ENCODE measurements around the gene PDPR.
A peak's percentile ranks its signal among the peaks of the same experiment; 100 is the strongest.
"Not testable (repeated sequence)": the region's sequence is repeated elsewhere in the genome, so short reads cannot be mapped to it uniquely, and the experiment has no call there.

PDPR gene

DNA sequence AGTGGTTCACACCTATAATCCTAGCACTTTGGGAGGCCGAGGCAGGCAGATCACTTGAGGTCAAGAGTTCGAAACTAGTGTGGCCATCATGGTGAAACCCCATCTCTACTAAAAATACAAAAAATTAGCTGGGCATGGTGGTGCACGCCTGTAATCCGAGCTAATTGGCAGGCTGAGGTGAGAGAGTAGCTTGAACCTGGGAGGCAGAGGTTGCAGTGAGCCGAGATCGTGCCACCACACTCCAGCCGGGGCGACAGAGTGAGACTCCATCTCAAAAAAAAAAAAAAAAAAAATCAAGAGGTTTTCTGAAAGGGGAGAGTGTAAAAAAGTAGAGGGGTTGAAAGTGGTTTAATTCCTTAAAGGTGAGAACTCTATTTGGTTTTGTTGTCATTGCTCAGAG is 21.7 kb downstream of the PDPR start:
- not testable (repeated sequence) for DNase-seq

DNA sequence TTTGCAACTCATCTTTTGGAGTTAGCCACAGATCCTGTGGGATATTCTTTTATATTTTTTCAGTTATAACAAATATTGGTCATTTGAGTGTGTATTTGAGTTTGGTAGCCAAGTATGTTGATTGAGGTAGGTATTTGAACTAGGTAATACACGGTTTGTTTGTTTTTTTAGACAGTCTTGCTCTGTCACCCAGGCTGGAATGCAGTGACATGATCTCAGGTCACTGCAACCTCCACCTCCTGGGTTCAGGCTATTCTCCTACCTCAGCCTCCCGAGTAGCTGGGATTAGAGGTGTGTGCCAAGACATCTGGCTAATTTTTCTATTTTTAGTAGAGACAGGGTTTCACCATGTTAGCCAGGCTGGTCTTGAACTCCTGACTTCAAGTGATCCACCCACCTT is 22.5 kb downstream of the PDPR start:
- DNase-seq = not testable (repeated sequence)

DNA sequence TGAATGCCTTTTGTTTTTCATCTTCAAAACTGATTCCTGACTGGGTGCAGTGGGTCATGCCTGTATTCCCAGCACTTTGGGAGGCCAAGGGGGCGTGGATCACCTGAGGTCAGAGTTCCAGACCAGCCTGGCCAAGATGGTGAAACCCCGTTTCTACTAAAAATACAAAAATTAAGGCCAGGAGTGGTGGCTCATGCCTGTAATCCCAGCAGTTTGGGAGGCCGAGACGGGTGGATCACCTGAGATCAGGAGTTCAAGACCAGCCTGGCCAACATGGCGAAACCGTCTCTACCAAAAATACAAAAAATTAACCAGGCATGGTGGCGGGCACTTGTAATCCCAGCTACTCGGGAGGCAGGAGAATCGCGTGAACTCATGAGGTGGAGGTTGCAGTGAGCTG is 28.6 kb downstream of the PDPR start:
- DNase-seq = not testable (repeated sequence)

DNA sequence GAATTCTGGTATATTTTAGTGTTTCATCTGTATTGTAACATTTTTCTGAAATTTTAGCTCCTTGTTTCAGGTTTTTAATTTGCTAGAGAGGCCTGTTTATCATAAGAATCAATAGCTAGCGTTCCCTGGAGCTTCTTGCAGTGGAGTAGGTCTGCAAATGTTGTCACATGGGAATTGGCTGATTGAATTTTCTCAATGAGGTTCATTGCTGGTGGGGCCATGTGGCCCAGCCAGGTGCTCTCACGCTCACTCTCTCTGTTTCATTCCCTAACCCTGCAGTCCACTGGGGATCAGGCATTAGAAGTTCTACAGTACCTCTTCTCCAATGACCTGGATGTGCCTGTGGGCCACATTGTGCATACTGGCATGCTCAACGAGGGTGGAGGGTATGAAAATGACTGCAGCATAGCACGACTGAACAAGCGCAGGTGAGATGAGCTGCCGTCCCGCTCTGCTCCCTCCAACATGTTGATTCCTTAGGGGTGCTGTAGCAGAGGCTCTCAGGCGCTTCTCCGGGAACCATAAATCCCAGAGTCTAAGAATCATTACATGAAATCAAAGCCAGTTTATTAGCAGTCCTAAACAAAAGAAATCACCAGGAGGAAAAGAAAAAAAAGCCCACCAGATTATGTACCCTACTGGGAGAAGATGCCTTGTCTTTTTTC is 29.2 kb downstream of the PDPR start:
- not testable (repeated sequence) for DNase-seq

DNA sequence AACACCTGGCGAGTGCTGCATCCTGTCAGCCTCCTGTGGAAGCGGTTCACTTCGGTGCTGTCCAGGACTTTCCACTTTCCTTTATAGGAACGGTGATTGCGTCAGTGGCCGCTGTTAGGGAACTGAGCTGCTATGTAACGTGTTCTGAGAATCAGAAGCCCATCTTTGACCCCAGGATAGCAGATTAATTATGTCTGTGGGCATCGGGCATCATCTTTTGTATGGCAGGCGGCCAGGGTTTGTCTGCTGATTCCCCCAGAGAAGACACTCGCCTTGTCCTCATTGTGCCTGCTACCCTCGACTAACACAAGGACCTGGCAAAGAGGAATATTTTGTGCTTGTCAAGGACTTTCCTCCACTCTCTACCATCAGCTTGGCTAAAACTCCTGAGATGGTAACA is 33.7 kb downstream of the PDPR start:
- not testable (repeated sequence) for DNase-seq

DNA sequence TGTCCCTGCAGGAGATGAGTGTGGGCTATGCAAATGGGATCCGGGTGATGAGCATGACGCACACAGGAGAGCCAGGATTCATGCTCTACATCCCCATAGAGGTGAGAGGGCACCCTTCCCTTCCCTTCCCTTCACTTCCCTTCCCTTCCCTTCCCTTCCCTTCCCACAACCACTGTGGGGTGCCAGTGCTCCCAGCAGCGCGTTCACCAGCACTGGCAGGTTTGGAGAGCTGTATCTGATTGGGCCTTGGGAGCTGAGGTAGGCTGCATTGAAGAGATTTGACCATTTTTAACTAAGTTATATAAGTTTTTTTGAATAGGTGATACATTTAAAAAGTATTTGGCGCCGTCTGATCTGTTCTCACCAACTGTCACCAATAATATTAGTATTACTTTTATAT is 34.3 kb downstream of the PDPR start:
- DNase-seq = not testable (repeated sequence)

DNA sequence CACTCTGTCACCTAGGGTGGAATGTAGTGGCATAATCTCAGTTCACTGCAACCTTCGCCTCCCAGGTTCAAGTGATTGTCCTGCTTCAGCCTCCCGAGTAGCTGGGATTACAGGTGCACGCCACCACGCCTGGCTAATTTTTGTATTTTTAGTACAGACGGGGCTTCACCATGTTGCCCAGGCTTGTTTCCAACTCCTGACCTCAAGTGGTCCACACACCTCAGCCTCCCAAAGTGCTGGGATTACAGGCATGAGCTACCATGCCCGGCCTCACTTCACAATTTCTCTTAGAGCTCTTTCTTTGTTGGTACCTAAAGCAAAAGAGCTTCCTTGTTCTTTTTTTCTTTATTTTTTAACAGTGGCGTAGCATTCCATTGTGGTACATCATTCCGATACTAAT is 35.2 kb downstream of the PDPR start:
- not testable (repeated sequence) for DNase-seq

DNA sequence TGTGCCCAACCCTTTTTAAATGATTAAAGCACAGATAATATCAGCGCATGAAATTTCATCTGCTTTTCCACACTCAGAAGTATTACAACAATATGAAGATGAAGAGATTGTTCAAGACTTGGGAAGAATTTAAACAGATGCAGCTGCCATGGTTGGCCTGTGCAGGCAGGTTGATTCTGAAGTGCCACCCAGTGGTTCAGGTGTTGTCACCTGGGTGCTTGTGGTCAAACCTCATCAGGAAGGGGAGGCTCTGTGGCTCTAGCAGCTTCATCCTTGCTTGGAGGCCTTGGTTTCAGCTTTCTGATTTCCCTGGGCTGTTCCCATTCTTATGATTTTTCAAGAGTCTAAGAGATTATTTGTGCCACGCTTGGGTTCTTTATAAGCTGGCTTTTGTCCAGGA is 37.3 kb downstream of the PDPR start:
- DNase-seq = peak; percentile 69

DNA sequence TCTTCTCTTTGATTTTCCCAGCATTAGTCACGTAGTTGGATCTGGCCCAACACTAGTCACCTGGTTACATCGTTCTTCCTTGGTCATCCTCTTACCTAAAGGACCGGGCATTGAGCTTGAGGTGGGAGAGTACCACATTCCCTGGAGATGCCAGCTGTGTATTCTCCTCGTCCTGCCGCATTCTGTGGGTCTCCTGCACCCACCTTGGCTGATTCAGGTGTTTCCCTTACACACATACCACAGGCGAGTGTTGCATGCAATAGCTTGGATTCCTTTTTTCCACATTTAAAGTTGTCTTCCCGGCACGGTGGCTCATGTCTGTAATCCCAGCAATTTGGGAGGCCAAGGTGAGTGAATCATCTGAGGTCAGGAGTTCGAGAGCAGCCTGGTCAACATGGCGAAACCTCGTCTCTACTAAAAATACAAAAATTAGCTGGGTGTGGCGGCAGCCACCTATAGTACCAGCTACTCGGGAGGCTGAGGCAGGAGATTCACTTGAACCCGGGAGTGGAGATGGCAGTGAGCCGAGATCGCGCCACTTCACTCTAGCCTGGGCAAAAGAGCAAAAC is 37.9 kb downstream of the PDPR start:
- DNase-seq = no peak

DNA sequence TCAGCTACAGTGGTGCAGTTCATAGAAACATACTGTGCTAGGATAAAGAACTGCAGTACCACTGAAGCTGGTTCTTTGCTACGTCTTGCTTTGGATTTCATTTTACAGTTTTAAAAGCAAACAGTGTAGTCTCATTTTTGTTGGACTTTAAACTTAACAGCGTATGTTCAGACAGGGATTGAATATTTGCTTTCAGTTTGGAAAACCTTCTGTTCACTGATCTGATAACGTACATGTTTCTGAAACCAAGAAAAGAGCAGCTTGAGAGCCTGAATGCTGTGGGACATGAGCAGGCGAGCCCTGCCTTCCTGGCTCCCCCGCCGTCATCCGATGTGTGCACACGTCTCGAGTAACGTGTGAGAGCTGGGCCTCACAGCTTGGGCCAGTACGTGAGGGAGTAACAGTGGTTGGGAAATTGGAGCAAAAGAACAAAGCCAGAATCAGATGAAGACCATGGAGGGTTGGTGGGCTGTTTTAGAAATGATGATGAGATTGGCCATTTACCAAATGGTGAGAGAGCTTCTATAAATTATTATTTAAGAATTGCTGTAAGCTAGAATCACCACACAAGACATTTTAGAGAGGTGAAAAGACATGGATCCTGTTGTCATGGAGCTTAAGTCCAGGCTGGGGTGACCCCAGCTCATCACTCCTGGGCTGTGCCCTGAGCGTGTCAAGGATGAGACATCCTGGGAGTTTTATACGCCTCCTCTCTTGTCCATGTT is 38.6 kb downstream of the PDPR start:
- DNase-seq = peak; percentile 11

DNA sequence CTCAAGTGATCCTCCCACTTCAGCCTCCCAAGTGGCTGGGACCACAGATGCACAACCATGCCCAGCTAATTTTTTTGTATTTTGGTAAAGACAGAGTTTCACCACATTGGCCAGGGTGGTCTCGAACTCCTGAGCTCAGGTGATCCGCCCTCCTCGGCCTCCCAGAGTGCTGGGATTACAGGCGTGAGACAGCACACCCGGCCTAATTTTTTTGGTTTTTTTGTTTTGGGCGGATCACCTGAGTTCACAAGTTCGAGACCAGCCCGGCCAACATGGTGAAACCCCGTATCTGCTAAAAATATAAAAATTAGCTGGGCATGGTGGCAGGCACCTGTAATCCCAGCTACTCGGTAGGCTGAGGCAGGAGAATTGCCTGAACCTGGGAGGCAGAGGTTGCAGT is 40.6 kb downstream of the PDPR start:
- not testable (repeated sequence) for DNase-seq

DNA sequence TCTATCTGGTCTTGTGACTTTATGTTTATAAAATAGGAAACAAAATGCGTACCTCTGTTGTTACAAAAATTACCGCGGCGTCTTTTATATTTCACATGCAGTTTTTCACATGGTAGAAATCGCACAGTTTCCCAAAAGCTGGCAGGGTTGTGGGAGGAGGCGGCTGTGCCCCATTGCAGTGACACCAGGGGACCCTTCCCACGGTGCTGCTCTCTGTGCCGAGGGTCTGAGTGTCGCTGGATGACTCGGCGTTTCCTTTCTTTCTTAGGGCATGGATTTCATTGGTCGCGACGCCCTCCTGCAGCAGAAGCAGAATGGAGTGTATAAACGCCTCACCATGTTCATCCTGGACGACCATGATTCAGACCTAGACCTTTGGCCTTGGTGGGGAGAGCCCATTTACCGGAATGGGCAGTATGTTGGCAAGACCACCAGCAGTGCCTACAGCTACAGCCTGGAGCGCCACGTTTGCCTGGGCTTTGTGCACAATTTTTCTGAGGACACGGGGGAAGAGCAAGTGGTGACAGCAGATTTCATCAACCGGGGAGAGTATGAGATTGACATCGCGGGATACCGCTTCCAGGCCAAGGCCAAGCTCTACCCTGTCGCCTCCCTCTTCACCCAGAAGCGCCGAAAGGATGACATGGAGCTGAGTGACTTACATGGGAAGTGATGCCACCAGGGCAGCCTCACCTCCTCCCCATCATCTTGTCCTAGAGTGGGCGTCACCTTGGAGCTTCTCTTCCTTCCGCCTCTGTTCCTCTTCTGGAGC is 42.3 kb downstream of the PDPR start:
- no peak for DNase-seq

DNA sequence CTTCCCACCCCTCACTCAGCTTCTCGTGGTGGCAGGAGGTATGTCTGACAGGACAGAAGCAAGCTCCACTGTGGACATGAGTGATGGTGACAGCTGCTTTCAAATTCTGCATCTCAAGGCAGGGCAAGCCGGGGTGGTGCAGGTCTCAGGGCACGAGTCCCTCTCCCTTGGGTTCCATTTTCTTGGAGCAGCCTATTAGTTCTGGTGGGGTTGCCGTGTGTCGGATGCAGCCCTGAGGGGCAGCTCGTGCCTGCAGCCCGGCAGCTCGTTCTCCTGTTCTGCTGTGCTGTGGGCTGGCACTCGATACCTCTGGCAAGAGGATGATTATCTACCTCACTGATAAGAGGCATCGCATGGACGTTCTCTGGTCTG is 43.0 kb downstream of the PDPR start:
- DNase-seq = no peak

DNA sequence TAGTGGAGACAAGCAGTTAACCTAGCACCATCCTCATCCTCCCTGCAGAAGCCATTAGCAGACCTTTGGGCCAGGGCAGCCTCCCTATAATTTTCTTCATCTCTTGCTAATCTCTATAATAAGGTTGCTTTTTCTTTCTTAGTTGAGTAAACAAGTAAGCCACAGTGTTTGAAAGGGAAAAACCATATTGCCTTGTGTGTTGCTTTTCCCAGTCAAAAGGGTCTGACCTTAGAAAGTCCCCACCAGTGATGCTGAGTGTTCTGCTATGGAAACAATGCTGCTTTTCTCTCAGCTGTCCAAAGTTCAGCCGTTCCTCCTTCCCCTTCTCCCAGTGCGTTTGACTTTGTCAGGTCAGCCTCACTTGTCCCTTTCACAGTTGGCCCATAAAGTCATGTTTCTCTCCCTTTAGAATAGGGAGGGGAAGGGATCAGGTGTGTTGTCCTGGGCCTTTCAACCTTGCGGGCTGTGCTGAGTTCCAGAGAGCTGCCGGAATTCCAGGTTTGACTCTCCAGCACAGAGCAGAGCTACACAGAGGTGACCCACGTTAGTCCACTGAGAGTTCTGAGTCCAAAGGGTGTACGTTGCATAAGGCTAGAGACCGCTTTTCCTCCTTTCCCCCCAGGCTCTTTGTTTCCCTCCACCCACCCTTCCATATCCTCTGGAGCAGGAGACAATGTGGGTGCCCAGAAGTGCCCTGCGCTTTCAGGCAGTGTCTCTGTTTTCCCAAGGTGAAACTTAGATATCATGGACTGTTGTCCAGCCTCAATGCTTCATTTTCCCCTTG is 43.5 kb downstream of the PDPR start:
- no peak for DNase-seq

DNA sequence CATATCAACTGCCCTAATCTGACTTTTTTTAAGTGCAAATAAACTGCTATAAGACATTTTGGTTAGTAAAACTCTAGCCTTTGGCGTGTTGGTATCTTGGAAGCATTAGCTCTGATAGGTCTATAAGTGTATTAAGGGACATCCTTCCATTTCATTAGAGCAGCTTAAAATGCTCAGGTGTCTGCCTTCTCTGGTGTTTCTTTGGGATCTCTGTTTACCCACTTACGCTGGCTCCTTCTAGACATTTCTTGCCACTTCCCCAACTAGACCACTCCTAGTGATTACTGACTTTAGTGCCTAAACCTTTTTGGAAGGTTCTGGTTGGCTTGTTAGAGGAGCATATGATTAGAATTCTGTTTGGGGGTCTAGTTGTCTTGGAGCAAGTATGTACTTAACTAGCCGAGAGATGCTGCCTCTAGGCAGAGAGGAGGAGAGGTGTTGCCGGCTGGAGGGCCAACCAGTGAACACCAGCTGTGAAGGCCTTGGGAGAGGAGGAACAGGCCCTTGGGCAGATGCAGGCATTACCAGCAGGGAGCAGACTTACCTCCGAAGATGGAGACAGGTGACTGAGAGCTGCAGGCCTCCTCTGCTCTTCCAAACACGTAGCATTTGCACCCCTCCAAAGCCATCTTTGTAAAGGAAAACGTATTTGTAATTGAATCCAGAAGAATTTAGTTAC is 44.3 kb downstream of the PDPR start:
- DNase-seq = no peak

DNA sequence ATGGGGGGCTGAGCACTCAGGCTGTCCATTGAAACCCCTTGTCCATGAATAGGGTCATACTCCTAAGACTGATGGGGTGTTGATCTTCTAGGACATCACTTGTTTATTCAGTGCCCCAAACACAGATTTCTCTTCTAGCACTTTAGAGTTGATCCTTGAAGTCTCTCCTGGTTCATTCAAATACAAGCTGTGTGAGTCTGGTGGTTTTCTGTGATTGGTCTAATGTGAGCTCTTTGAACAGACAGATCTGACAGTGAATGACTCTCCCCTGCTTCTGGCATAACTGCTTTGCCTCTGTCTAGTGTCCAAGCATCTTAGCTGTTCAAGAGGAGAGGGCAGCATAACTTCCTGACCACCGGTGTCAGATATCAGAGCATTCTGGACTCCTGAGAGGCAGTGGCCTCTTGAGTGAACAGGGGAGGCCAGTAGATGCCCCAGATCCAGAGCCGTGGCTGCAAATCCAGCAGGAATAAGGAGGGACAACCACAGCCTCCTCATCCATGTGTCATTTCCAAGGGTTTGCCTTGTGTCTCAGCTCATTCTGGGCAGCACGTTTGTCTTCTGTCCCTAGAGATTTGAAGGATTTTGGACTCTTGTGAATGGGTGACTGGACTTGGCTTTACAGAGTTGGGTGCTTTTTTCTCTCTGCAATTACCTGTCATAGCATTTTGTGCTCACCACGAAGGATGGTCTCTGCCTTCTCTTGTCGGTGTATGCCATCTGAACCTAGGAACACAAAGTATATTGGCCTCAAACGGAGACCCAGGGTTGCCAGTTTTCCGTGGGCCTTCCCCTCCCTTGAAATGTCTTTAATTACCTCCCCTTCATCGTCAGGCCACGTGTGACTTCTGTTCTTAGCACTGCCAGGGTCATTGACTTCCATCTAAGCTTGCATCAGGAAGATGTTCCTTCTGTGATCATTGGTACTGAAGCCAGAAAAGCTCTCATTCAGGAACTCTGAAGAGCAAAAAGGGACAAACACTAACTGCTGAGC is 45.5 kb downstream of the PDPR start:
- DNase-seq = no peak

DNA sequence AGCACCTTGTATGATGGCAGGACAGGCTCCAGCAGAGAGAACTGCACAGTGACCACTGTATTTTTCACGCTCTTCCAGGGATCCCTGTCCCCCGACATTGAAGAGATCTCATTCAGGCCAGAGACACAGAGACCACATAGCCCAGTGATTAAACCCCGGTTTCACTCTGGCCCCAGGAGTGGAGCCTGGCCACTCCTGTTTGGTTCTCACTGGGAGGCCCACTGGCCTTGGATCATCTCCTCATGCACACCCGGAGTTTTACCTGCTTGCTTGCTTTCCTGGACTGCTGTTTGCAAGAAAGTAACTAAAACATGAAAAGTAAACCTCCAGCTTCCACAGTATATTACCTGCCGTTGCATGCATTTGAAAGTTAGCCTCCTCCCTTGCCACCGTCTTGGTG is 46.3 kb downstream of the PDPR start:
- DNase-seq = no peak

DNA sequence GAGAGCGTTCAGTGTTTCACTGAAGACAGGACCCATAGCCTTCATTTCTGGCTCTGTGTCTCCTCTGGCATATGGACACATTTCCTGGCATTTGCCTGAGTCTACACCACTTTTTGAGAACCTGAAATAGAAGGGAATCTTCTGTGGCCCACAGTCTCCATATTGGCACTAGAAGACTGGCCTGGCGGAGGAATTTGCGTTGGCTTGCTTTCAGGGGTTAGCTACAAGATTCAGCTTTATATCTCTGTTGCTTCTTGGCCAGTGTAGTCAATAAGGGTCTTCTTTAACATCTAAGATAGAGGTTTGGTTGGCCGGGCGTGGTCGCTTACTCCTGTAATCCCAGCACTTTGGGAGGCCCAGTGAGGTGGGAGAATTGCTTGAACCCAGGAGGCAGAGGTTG is 46.7 kb downstream of the PDPR start:
- DNase-seq = no peak

DNA sequence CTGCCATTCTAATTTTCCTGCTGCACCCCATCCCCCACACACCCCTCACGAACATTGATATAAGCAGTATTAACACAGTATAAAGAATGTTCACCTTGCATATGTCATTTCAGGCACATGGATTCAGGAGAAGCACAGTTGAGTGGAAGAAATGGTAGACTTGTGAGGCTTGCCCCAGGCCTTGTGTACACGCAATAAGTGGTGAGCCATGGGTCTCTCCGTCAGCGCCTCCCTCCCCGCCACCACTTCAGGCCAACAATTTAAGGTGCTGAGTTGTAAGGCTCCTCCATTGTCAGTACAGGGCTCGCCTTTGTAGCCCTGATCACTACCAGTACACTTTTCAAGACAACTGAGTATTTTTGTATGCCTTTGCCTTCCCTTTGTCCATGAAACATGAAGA is 47.2 kb downstream of the PDPR start:
- no peak for DNase-seq

DNA sequence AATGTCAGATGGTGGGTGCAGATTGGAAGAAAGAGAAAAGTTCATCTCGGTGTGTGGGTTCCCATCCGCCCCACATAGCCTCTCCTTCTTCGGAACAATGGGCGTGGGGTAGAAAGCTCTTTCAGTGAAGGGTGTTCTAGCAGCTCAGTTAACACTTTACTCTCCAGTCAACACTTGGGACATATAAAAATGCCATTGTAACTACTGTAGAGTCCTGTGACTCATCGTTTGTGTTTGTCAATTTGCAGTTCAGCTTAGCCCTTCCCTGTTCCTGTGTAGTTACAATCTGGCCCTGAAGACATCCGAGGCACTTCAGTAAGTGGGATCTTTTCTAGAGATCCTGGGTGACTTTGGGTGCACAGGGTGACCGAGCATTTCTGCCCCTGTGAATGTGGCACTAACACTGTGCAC is 47.9 kb downstream of the PDPR start:
- no peak for DNase-seq

DNA sequence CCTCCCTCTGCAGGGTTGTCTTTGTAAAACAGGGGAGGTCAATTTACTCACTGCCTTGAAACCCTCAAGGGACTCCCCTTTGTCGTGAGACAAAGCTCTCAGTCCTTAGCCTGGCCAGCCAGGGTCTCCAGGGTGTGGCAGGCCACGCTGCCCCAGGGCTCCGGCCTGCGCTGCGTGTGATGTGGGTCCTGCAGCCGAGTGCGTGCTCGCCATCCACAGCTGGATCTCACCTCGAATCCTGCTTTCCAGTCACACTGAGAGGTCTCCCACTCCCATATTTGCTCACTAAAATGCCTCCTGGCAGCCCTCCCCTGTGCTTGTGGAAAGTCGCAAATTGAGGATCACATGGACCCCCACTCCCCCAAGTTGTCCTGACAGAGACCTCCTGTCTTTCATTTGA is 49.5 kb downstream of the PDPR start:
- no peak for DNase-seq
